ENCODE data around the gene GRAP2.

The GRAP2 gene

DNA sequence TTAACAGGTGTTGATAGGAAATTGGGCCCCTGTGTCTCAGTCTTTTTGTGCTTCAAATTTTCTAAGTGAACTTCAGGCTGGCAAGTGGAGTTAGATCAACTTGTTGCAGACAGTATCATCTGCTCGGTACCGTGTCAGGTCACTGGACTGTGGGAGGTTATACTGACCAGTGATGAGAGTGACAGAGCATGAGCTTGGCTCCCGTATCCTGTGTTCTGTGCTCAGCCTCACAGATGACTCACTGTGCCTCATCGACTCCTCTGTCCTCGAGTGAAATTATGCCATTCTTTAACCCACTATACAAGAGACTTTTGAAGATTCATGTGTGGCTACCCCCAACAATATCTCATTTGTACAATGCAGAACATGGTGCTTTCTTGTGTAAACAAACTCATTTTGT, 7.9 kb downstream of the GRAP2 start:
- no peak for DNase-seq

DNA sequence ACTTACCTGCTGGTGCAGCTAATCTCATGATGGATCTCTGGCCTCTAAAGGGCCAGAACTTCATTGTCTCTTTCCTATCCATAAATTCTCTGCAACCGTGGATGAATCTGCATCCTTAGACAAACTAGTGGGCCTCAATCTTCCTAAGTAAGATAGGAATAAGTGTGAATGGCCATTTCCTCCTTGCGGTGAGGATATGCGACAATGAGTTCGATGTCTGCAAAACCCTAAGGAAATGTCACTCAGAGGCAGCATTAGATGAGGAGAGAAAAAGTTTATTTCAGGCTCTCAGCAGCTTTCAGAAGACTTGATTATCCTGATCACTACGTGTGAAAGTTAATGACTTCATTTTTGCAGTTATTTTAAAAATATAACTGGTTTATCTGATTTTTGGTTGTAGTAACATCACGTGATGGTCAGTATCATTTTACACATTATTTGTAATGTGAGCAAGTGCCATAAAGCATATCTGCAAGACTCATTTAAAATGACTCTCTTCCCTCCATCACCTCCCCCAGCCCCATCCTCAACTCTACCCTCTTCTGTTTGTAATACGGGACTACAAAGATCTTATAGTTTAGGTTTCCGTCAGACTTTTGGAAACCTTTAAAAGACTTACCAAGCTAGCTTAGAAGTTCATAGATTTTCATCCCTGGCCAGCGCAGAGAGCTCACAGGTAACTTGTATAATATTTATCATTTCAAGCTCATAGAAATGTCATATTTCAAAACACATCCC, 10.2 kb downstream of the GRAP2 start:
- Histone ChIP-seq H3K27me3 (peaks cover 12% of the 10 kb centered on the region), H3K4me1 (no peaks in the 10 kb centered on the region), H3K4me3 (ENCODE audit: low read depth, low read length) (no peak overlapping the region), H3K9me3 (no peaks in the 10 kb centered on the region), H3K36me3 (no peaks in the 10 kb centered on the region)
- no peak for DNase-seq
- no peak for TF ChIP-seq CTCF (IDR thresholded peaks at IDR 0.05; ENCODE audit: low read depth, low read length)

More for the DNA sequence above, 7.9 kb downstream of the GRAP2 start:
- TF ChIP-seq CTCF (IDR thresholded peaks at IDR 0.05; ENCODE audit: low read depth, low read length): no peak
- Histone ChIP-seq H3K36me3 (no peaks in the 10 kb centered on the region), H3K27me3 (peaks cover 29% of the 10 kb centered on the region), H3K9me3 (no peaks in the 10 kb centered on the region), H3K4me3 (ENCODE audit: low read depth, low read length) (no peak overlapping the region), H3K4me1 (no peaks in the 10 kb centered on the region)

DNA sequence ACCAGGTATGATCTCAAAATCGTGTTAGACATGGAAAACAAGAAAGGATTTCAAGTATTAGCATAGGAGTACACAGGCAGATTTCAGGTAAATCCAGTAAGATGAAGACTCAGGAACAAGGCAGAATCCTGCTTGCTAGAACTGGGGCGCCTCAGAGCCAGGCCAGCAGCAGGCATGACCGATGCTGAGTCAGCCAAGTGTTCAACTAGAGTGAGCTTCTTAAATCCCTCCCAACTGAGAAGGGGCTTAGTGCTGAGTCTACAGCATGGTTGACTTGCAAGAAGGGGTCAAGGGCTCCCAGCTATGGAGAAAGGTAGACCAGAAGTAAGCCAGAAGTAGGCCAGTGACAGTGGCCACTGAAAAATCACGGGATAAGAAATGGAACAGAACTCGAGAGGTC, 12.4 kb downstream of the GRAP2 start:
- Histone ChIP-seq H3K9me3 (no peaks in the 10 kb centered on the region), H3K4me3 (ENCODE audit: low read depth, low read length) (no peak overlapping the region), H3K27me3 (peaks cover 14% of the 10 kb centered on the region), H3K36me3 (no peaks in the 10 kb centered on the region), H3K4me1 (0 out of 2 replicates have a peak, but pooled peaks cover 3% of the 10 kb centered on the region)
- DNase-seq: no peak
- no peak for TF ChIP-seq CTCF (IDR thresholded peaks at IDR 0.05; ENCODE audit: low read depth, low read length)

DNA sequence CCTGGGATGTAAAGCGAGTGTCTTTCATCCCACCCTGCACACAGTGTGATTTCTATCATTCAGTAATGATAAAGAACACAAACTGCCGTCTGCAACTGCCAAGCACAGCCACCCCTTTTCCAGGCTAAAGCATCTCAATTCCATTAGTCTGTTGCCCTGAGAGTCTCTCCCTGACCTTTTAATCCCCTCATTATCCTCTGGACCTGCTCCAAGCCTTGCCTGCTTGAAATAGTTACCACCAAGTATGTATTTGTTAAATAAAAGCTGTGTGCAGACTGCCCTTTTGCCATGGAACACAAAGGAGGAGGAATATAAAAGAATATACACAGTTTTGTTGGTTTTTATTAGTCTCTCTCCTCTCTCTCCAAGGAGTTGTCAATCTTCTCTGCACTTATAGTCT, 13.0 kb downstream of the GRAP2 start:
- Histone ChIP-seq H3K36me3 (no peaks in the 10 kb centered on the region), H3K4me1 (0 out of 2 replicates have a peak, but pooled peaks cover 3% of the 10 kb centered on the region), H3K27me3 (peaks cover 19% of the 10 kb centered on the region), H3K9me3 (no peaks in the 10 kb centered on the region), H3K4me3 (ENCODE audit: low read depth, low read length) (no peak overlapping the region)
- no peak for TF ChIP-seq CTCF (IDR thresholded peaks at IDR 0.05; ENCODE audit: low read depth, low read length)
- DNase-seq: no peak

- DNase-seq: no peak
- H3K27me3 ChIP-seq: peaks cover 15% of the 10 kb centered on the region
- no peak for TF ChIP-seq CTCF (IDR thresholded peaks at IDR 0.05; ENCODE audit: low read depth, low read length)
- H3K9me3 ChIP-seq: no peaks in the 10 kb centered on the region
- H3K4me3 ChIP-seq (ENCODE audit: low read depth, low read length): no peak overlapping the region
- H3K36me3 ChIP-seq: no peaks in the 10 kb centered on the region
- 0 out of 2 replicates have a peak, but pooled peaks cover 3% of the 10 kb centered on the region for H3K4me1 ChIP-seq
Observed at GRCh38 chr22:39914584-39914983, 13.7 kb downstream of the GRAP2 start.

GRCh38 chr22:39915295-39915726, 14.4 kb downstream of the GRAP2 start:
- no peak for TF ChIP-seq CTCF (IDR thresholded peaks at IDR 0.05; ENCODE audit: low read depth, low read length)
- no peaks in the 10 kb centered on the region for H3K36me3 ChIP-seq
- no peak overlapping the region for H3K4me3 ChIP-seq (ENCODE audit: low read depth, low read length)
- H3K9me3 ChIP-seq: no peaks in the 10 kb centered on the region
- DNase-seq: no peak
- peaks cover 15% of the 10 kb centered on the region for H3K27me3 ChIP-seq
- H3K4me1 ChIP-seq: 0 out of 2 replicates have a peak, but pooled peaks cover 3% of the 10 kb centered on the region
